GM23248 (cell line): ENCODE results near the gene RPN2.

Experiments
- EZH2 ChIP-seq: fragments of 200-600 bp; sonication (generic); IDR thresholded peaks from 2 replicates; pipeline ENCODE4 v1.6.1; 2018; ENCODE audit warnings: antibody characterized with exemption, mild to moderate bottlenecking; ENCODE audit not compliant: insufficient read depth, poor library complexity, severe bottlenecking
- EZH2phosphoT487 ChIP-seq: fragments of 200-600 bp; sonication (generic); IDR thresholded peaks from 2 replicates; pipeline ENCODE4 v1.6.1; 2018; ENCODE audit warnings: antibody characterized with exemption, moderate library complexity, mild to moderate bottlenecking, low read depth; ENCODE audit not compliant: insufficient read depth

DNA sequence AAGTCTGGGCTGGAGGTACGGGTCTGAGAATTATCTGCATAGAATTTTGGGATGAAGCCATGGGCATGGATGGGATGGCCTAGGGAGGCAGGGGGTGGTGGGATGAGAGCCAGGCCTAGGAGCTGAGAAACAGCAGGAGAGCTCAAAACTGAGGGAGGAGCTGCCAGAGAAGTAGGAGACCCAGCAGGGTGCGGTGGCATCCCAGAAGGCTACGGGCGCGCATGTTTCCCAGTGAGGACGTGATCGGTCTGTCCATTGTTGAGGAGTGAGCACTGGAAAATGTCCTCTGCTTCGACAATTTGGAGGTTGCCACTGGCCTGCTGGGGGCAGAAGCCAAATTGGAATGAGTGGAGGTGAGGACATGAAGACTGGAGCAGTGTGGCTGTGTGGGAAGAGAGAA lies 14.7 kb downstream of the RPN2 start:
- TF ChIP-seq EZH2: no peak
- no peak for TF ChIP-seq EZH2phosphoT487
